IMR-90 (cell line): ENCODE measurements around the gene EFCAB9. TPM values are rescaled to one million over a fixed set of nuclear protein-coding genes. Genes with fewer than 3 reads are reported as not detected.

ENCODE experiments used
- ATAC-seq: fragments of 200-7000 bp; cut with Tn5 transposase; 2 replicates; pipeline ENCODE4 v1.9.1; 2020; ENCODE audit warnings: low read depth, mild to moderate bottlenecking, moderate library complexity
- BruUV-seq: library from RNA; stranded (reverse); fragments of 400-500 nt; replicated peaks from 2 replicates; lab custom pipeline; 2021; lab: Mats Ljungman, UMichigan
- CTCF ChIA-PET: fragments of 300-600 bp; formaldehyde crosslinking; extraction: SDS; loops from one replicate; lab custom pipeline; 2021; ENCODE audit warnings: antibody characterized with exemption; lab: Yijun Ruan, JAX
- POLR2A ChIA-PET: fragments of 300-600 bp; sonication (Branson Sonifier 250); formaldehyde crosslinking; loops from one replicate; lab custom pipeline; 2022; ENCODE audit warnings: antibody characterized with exemption; ENCODE audit not compliant: unreplicated experiment; lab: Charles Lee
- DNase-seq: peaks from one replicate; pipeline ENCODE4 v3.0.0; 2013
- H2AFZ ChIP-seq: replicated peaks from 2 replicates; pipeline ENCODE3; 2013; ENCODE audit warnings: low read length, mild to moderate bottlenecking; ENCODE audit not compliant: poor library complexity
- H2AK5ac ChIP-seq: 2 replicates; pipeline ENCODE4 v1.6.1; 2013; ENCODE audit warnings: low read depth, low read length, inconsistent platforms
- H2AK9ac ChIP-seq: replicated peaks from 2 replicates; pipeline ENCODE3; 2013; ENCODE audit warnings: mild to moderate bottlenecking, low read depth, low read length, moderate library complexity; ENCODE audit not compliant: poor library complexity
- H2BK120ac ChIP-seq: 2 replicates; pipeline ENCODE4 v1.6.1; 2013; ENCODE audit warnings: low read depth, low read length, inconsistent platforms
- H2BK15ac ChIP-seq: 3 replicates; pipeline ENCODE4 v1.6.1; 2013; ENCODE audit warnings: low read depth, low read length, inconsistent platforms
- H2BK20ac ChIP-seq: 2 replicates; pipeline ENCODE4 v1.6.1; 2013; ENCODE audit warnings: low read depth, mild to moderate bottlenecking, inconsistent platforms, low read length, moderate library complexity
- H2BK5ac ChIP-seq: 2 replicates; pipeline ENCODE4 v1.6.1; 2013; ENCODE audit warnings: mild to moderate bottlenecking, low read depth, low read length, inconsistent platforms; ENCODE audit not compliant: poor library complexity, severe bottlenecking
- H3K14ac ChIP-seq: replicated peaks from 2 replicates; pipeline ENCODE4 v1.6.1; 2013; ENCODE audit warnings: low read depth, low read length, inconsistent platforms
- H3K18ac ChIP-seq: 2 replicates; pipeline ENCODE4 v1.6.1; 2013; ENCODE audit warnings: low read depth, low read length, control low read depth
- H3K23ac ChIP-seq: 2 replicates; pipeline ENCODE4 v1.6.1; 2013; ENCODE audit warnings: low read depth, low read length, inconsistent platforms
- H3K27ac ChIP-seq: 2 replicates; pipeline ENCODE4 v1.5.1; 2013; ENCODE audit warnings: mild to moderate bottlenecking, control low read depth, low read length; ENCODE audit not compliant: insufficient read depth
- H3K27me3 ChIP-seq: 2 replicates; pipeline ENCODE4 v1.6.1; 2013; ENCODE audit warnings: low read length; ENCODE audit not compliant: control insufficient read depth, insufficient read depth
- H3K36me3 ChIP-seq: 2 replicates; pipeline ENCODE4 v1.6.1; 2013; ENCODE audit warnings: low read length, mixed read lengths; ENCODE audit not compliant: control insufficient read depth, insufficient read depth
- H3K4ac ChIP-seq: 2 replicates; pipeline ENCODE4 v1.6.1; 2013; ENCODE audit warnings: low read depth, low read length, inconsistent platforms
- H3K4me1 ChIP-seq: 2 replicates; pipeline ENCODE4 v1.6.1; 2013; ENCODE audit warnings: low read length, mixed read lengths; ENCODE audit not compliant: control insufficient read depth, insufficient read depth
- H3K4me2 ChIP-seq: 2 replicates; pipeline ENCODE4 v1.6.1; 2013; ENCODE audit warnings: low read depth, mild to moderate bottlenecking, control low read depth, low read length, moderate library complexity
- H3K4me3 ChIP-seq: 2 replicates; pipeline ENCODE4 v1.5.1; 2013; ENCODE audit warnings: low read depth, mild to moderate bottlenecking, control low read depth, low read length, moderate library complexity; ENCODE audit not compliant: insufficient read depth
- H3K56ac ChIP-seq: 2 replicates; pipeline ENCODE4 v1.6.1; 2013; ENCODE audit warnings: low read length, inconsistent platforms; ENCODE audit not compliant: insufficient read depth; ENCODE audit errors: extremely low read depth
- H3K79me1 ChIP-seq, 2 experiments: 2 replicates each; pipeline ENCODE4 v1.6.1; 2013; ENCODE audit warnings: low read length in 2 of 2, inconsistent platforms in 1 of 2, low read depth in 1 of 2
- H3K9ac ChIP-seq: 2 replicates; pipeline ENCODE4 v1.6.1; 2013; ENCODE audit warnings: low read depth, low read length, control low read depth
- H3K9me1 ChIP-seq: 2 replicates; pipeline ENCODE4 v1.6.1; 2013; ENCODE audit warnings: low read length, inconsistent platforms; ENCODE audit not compliant: insufficient read depth
- H3K9me3 ChIP-seq: 2 replicates; pipeline ENCODE4 v1.6.1; 2013; ENCODE audit warnings: low read length; ENCODE audit not compliant: control insufficient read depth, insufficient read depth
- H4K20me1 ChIP-seq: 2 replicates; pipeline ENCODE4 v1.6.1; 2013; ENCODE audit warnings: low read length, inconsistent platforms; ENCODE audit not compliant: insufficient read depth
- H4K5ac ChIP-seq: 2 replicates; pipeline ENCODE4 v1.6.1; 2013; ENCODE audit warnings: mild to moderate bottlenecking, low read depth, low read length, control low read depth
- H4K8ac ChIP-seq, 2 experiments: 2 replicates each; pipeline ENCODE4 v1.6.1; 2013; ENCODE audit warnings: low read depth in 2 of 2, low read length in 2 of 2, control low read depth in 1 of 2, inconsistent platforms in 1 of 2
- H4K91ac ChIP-seq: 2 replicates; pipeline ENCODE4 v1.6.1; 2013; ENCODE audit warnings: low read depth, low read length, inconsistent platforms; ENCODE audit not compliant: insufficient read depth
- CEBPB ChIP-seq: IDR thresholded peaks from 2 replicates; pipeline ENCODE4 v1.6.1; 2012; ENCODE audit warnings: low read depth, low read length, improper control_type of control experiment
- FOS ChIP-seq: fragments of 150-350 bp; IDR thresholded peaks from 2 replicates; pipeline ENCODE4 v1.6.1; 2016; ENCODE audit warnings: low read depth, low read length
- RCOR1 ChIP-seq: IDR thresholded peaks from 2 replicates; pipeline ENCODE4 v1.6.1; 2012; ENCODE audit warnings: mild to moderate bottlenecking, low read length, improper control_type of control experiment; ENCODE audit not compliant: insufficient replicate concordance
- WGBS, 2 experiments: methylation state at CpG; one replicate each; pipeline versions ENCODE4 v1.1.5 to v1.1.7; 2013; ENCODE audit warnings: missing lambda C conversion rate in 2 of 2; ENCODE audit not compliant: insufficient read length in 1 of 2; ENCODE audit errors: extremely low coverage in 2 of 2; 5-methylcytosine and 5-hydroxymethylcytosine counted together
- dilution Hi-C: fragments of 300-500 bp; cut with HindIII; formaldehyde crosslinking; loops from one replicate; pipeline ENCODE4 v1.14.3; 2018; ENCODE audit warnings: low sequenced_read_pairs; ENCODE audit not compliant: unreplicated experiment
- in situ Hi-C: fragments of 300-500 bp; cut with MboI; formaldehyde crosslinking; loops from 3 replicates; pipeline ENCODE4 v1.14.3; 2019; ENCODE audit warnings: low sequenced_read_pairs, inconsistent platforms, mixed read lengths
- intact Hi-C: fragments of 100-400 bp; cut with micrococcal nuclease; formaldehyde crosslinking; loops from 2 replicates; pipeline ENCODE4 v1.10.0; 2022
- polyA plus RNA-seq, 3 experiments: library from polyadenylated mRNA; depleted of rRNA; stranded (reverse); fragments of >200 nt; gene quantifications; 2 replicates each; pipeline ENCODE4 v1.2.3, GENCODE V29; 2012; ENCODE audit warnings: low replicate concordance in 1 of 3
- total RNA-seq: library from RNA; depleted of rRNA; stranded (reverse); fragments of >200 nt; gene quantifications from 2 replicates; pipeline ENCODE4 v1.2.3, GENCODE V29; 2012
- TF ChIP-seq, protein P1 (sequence below): fragments of 150-350 bp; IDR thresholded peaks from 2 replicates; pipeline ENCODE4 v1.6.1; 2016; ENCODE audit warnings: low read depth, mild to moderate bottlenecking, low read length, moderate library complexity, borderline replicate concordance

EFCAB9 gene
- total and polyA plus RNA-seq, 2 of the 4 experiments (the other 2 are of a cell fraction): not detected

DNA sequence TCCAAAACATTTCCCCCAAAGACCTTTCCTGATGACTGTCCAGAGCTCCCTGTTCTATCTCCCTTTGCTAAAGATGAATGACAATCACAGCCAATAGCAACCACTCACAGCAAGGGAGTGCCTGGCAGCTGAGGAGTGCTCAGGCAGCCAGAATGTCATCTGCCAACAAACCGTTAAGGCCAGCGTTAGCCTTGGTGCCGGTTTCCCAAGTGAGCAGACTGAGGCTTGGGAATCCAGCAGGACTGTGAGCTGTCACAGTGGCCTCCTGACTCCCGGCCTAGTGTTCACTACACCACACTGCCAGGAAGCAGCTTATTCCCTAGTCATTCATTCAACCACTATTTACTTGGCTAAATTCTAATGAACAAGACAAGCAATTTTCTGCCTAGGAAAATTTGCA, 30.6 kb upstream of the EFCAB9 start:
- H3K27ac ChIP-seq: no peak overlapping the region
- peaks cover 23 to 73% of the 10 kb centered on the region in 2 experiments for H3K79me1 ChIP-seq
- H3K27me3 ChIP-seq: no peaks in the 10 kb centered on the region
- no peak overlapping the region for H4K8ac ChIP-seq
- intact Hi-C loops (no loop called here), in situ Hi-C loops (no loop called here), dilution Hi-C loops (no loop called here)
- WGBS, 2 experiments: 83% methylated on average over 1 of the region's 4 CpGs; no CpG with 5 or more reads in 1 of the 2 experiments
- ChIA-PET POLR2A (no interaction called here), CTCF (interaction anchor here (1.0 kb wide), 1 partner anchor 120 kb away, joined by 3 read pairs; no protein-coding TSS in a partner anchor)
- H4K91ac ChIP-seq: no peak overlapping the region
- no peak overlapping the region for H2BK20ac ChIP-seq
- H3K9me1 ChIP-seq: peaks cover 43% of the 10 kb centered on the region
- H2BK5ac ChIP-seq: no peak overlapping the region
- no peak overlapping the region for H3K9ac ChIP-seq
- no peak overlapping the region for H2BK120ac ChIP-seq
- H2BK15ac ChIP-seq: no peak overlapping the region
- H3K56ac ChIP-seq: no peak overlapping the region
- no peak overlapping the region for H3K4me3 ChIP-seq
- H3K4me2 ChIP-seq: no peak overlapping the region
- H2AK9ac ChIP-seq: no peak overlapping the region
- H4K20me1 ChIP-seq: peaks cover 53% of the 10 kb centered on the region
- ATAC-seq: no peak
- H3K18ac ChIP-seq: no peak overlapping the region
- H2AFZ ChIP-seq: no peak overlapping the region
- no peak overlapping the region for H4K5ac ChIP-seq
- no peak overlapping the region for H3K14ac ChIP-seq
- TF ChIP-seq RCOR1 (no peak), FOS (no peak), CEBPB (no peak)
- TF ChIP-seq, protein P1, sequence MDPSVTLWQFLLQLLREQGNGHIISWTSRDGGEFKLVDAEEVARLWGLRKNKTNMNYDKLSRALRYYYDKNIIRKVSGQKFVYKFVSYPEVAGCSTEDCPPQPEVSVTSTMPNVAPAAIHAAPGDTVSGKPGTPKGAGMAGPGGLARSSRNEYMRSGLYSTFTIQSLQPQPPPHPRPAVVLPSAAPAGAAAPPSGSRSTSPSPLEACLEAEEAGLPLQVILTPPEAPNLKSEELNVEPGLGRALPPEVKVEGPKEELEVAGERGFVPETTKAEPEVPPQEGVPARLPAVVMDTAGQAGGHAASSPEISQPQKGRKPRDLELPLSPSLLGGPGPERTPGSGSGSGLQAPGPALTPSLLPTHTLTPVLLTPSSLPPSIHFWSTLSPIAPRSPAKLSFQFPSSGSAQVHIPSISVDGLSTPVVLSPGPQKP: no peak
- H3K36me3 ChIP-seq: no peaks in the 10 kb centered on the region
- BruUV-seq: no TSS peak
- no peak overlapping the region for H3K4ac ChIP-seq
- H3K23ac ChIP-seq: no peak overlapping the region
- H3K9me3 ChIP-seq: no peaks in the 10 kb centered on the region
- peak; percentile 43 for DNase-seq
- H3K4me1 ChIP-seq: peaks cover 15% of the 10 kb centered on the region
- H2AK5ac ChIP-seq: 0 out of 2 replicates have a peak overlapping the region, but pooled peaks have one; percentile 34
